Activated CD8-positive, alpha-beta memory T cell treated with anti-CD3 and anti-CD28 coated beads, Interleukin-2, amount 50 U/mL, for 24 hours (primary cell): ENCODE data around the gene GTF2F1.
"Not testable (repeated sequence)": the region's sequence is repeated elsewhere in the genome, so short reads cannot be mapped to it uniquely, and the experiment has no call there.

Experiments
- DNase-seq: peaks from one replicate; pipeline ENCODE4 v3.0.0-alpha.2; 2020; ENCODE audit errors: extremely low read depth

Gene GTF2F1

DNA sequence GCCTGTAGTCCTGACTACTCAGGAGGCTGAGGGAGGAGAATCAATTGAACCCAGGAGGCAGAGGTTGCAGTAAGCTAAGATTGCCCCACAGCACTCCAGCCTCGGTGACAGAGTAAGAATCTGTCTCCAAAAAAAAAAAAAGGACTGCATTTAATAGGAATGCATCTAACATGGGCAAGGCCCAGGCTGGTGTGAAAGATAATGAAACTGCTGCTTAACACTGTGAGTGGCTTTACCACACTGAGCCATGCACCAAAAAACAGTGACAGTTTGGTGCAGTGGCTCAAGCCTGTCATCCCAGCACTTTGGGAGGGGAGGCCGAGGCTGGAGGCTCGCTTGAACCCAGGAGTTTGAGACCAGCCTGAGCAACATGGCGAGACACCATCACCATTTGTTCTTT, 8.6 kb downstream of the GTF2F1 start:
- no peak for DNase-seq

- no peak for DNase-seq
Observed at GRCh38 chr19:6383188-6383587, 9.8 kb downstream of the GTF2F1 start.

- no peak for DNase-seq
Observed at GRCh38 chr19:6381030-6381750, 11.8 kb downstream of the GTF2F1 start.

GRCh38 chr19:6379744-6380143, 13.2 kb downstream of the GTF2F1 start:
- DNase-seq, result no peak

DNA sequence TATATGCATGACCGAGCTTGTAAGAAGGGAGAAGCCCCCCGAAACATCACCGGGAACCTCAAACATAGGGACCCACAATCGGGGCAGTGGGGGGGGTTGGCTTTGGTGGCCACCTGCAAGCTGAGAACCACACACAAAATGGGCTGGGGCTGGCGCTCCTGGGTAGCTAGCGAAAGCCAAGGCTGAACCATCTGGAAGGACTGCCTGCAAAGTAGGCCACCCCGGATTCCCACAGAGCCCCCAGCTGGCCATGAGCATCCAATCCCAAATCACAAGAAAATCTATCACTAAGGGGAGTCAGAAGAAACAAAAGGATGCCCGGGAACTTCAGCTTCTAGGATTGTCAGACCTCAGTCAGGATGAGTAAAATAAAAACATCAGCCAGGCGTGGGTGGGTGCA, 14.5 kb downstream of the GTF2F1 start:
- DNase-seq, result no peak

- no peak for DNase-seq
Observed at GRCh38 chr19:6378041-6378440, 14.9 kb downstream of the GTF2F1 start.

DNA sequence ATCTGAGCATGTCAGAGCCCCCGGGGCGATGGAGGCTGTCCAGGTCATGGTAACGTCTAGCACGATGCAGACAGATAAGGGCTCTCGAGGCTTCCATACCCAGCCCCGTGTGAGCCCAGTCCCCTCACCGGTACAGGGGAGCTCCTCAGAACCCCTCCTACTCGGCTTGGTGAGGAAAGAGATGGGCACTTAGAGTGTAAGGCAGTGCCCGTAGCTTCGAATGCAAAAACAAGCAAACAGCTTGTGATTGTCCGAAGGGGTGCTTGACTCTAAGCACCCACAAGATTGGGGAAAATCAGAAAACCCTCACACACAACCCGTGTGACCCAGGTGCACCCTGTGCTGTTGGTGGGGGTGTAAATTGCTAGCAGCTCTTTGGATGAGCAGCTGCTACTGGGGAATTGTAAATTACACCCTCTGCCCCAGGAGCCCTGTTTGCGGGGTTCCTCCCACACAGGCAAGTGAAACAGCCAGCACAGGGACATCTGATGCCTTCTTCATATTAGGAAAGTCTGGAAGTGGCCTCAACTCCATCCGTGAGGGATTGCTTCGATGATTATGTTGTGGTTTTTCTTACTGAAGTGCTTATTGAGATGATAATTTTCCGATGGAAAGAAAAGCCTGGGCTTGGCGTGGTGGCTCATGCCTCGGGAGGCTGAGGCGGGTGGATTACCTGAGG, 16.3 kb downstream of the GTF2F1 start:
- no peak for DNase-seq

- no peak for DNase-seq
Observed at GRCh38 chr19:6375411-6376010, 17.5 kb downstream of the GTF2F1 start, which contains the start of gene PSPN. Gene PSPN (minus strand): TSS chr19:6375933. CDS start chr19:6375849, 84 bp downstream.

DNA sequence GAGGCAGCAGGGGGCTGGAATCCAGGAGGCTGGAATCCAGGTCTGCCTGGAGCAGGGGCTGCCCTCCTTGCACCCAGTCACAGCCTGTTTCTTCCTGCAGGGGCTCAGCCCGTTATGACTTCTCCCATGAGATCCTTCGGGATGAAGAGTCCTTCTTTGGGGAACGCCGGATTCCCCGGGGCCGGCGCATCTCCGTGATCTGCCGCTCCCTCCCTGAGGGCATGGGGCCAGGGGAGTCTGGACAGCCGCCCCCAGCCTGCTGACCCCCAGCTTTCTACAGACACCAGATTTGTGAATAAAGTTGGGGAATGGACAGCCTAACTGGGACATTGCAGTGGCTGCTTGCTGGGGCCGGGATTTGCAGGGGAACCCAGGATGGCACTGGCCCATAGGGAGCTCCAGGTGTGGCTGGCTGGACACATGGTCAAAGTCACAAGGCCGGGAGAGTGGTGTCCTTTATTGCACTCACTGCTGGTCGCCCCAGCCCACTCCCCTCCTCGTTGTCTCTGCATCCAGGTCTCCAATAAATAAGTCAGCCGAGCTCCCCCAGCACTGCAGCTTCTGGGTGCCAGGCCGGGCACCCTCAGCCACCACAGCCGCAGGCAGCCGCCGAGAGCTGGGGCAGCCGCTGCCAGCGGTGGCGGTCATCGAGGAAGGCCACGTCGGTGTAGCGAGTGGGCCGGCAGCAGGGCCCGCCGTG, 18.1 kb downstream of the GTF2F1 start:
- no peak for DNase-seq

DNA sequence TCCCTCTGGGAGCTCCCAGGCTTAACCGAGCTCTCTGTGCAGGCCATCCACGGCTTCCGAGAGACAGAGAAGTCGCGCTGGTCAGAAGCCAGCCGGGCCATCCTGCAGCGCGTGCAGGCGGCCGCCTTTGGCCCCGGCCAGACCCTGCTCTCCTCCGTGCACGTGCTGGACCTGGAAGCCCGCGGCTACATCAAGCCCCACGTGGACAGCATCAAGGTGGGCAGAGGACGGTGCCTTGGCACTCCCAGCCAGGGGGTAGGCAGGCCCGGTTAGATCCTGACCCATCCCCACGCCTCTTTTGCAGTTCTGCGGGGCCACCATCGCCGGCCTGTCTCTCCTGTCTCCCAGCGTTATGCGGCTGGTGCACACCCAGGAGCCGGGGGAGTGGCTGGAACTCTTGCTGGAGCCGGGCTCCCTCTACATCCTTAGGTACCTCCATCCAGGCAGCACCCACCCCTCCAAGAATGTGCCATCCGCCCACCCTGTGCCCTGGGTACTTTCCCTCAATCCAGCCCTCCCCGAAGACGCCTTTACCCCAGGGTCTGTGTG, 18.7 kb downstream of the GTF2F1 start:
- no peak for DNase-seq

GRCh38 chr19:6373813-6374108, 19.2 kb downstream of the GTF2F1 start:
- no peak for DNase-seq

GRCh38 chr19:6373096-6373812, 19.7 kb downstream of the GTF2F1 start:
- DNase-seq, result peak; percentile 98

DNA sequence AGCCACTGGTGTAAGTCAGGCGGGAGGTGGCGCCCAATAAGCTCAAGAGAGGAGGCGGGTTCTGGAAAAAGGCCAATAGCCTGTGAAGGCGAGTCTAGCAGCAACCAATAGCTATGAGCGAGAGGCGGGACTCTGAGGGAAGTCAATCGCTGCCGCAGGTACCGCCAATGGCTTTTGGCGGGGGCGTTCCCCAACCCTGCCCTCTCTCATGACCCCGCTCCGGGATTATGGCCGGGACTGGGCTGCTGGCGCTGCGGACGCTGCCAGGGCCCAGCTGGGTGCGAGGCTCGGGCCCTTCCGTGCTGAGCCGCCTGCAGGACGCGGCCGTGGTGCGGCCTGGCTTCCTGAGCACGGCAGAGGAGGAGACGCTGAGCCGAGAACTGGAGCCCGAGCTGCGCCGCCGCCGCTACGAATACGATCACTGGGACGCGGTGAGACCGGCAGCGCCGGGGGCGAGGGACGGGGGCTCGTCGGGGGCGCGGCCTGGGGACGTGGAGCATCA, 20.3 kb downstream of the GTF2F1 start, which contains the start of gene ALKBH7:
Gene ALKBH7 (plus strand): TSS at position 201 of the 502 bp plus-strand sequence. CDS start 27 bp downstream, at position 228.
- peak; percentile 94 for DNase-seq

GRCh38 chr19:6364353-6364752, 28.6 kb downstream of the GTF2F1 start:
- no peak for DNase-seq

DNA sequence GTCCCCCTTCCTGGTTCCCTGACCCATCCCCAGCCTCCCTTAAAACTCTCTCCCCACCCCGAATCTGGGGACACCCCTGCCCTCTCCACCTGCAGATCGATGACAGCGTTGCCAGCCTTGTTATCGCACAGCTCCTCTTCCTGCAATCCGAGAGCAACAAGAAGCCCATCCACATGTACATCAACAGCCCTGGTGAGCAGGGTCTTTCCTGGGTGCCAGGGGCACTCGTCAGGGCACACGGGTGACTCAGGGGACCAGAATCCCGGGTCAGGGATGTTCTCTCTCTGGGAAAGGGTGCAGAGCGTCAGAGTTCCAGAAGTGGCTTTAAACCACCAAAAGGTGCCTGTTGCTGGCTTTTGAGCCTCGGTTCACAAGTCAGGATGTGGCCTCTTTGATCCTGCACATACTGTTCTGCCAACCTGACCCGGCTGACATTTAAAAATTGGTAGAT, 30.6 kb downstream of the GTF2F1 start:
- DNase-seq, result no peak

- DNase-seq, result no peak
Observed at GRCh38 chr19:6362027-6362350, 31.0 kb downstream of the GTF2F1 start.

DNA sequence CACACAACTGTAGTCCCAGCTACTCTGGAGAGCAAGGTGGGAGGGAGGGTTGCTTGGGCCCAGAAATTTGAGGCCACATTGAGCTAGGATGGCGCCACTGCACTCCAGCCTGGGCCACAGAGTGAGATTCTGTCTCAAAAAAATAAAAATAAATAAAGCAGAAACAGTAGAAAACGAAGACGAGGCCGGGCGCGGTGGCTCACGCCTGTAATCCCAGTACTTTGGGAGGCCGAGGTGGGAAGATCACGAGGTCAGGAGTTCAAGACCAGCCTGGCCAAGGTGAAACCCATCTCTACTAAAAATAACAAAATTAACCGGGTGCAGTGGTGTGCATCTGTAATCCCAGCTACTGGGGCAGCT, 32.1 kb downstream of the GTF2F1 start:
- not testable (repeated sequence) for DNase-seq

GRCh38 chr19:6360445-6360844, 32.5 kb downstream of the GTF2F1 start:
- DNase-seq, result not testable (repeated sequence)

- DNase-seq, result no peak
Observed at GRCh38 chr19:6359568-6360341, 33.2 kb downstream of the GTF2F1 start.

GRCh38 chr19:6358003-6358402, 35.0 kb downstream of the GTF2F1 start:
- no peak for DNase-seq

- DNase-seq, result no peak
Observed at GRCh38 chr19:6357174-6357573, 35.8 kb downstream of the GTF2F1 start.
